Chondrocyte (in vitro differentiated cells): ENCODE measurements around the gene NBPF11. TPM values are rescaled to one million over a fixed set of nuclear protein-coding genes. Genes with fewer than 3 reads are reported as not detected.

Source experiments
- DNase-seq: peaks from one replicate; pipeline ENCODE4 v3.0.0; 2021; ENCODE audit warnings: mixed read lengths, low spot score
- H3K27ac Mint-ChIP-seq: one replicate; pipeline ENCODE4 v1.8.0; 2021; ENCODE audit warnings: mild to moderate bottlenecking, moderate library complexity, mixed read lengths; ENCODE audit not compliant: unreplicated experiment
- H3K27me3 Mint-ChIP-seq: 2 replicates; pipeline ENCODE4 v1.8.0; 2021; ENCODE audit warnings: low read depth, mixed read lengths
- H3K36me3 Mint-ChIP-seq: 2 replicates; pipeline ENCODE4 v1.8.0; 2021; ENCODE audit warnings: low read depth, mixed read lengths
- H3K4me1 Mint-ChIP-seq: 2 replicates; pipeline ENCODE4 v1.8.0; 2021; ENCODE audit warnings: low read depth, mild to moderate bottlenecking, mixed read lengths
- H3K4me3 Mint-ChIP-seq: one replicate; pipeline ENCODE4 v1.8.0; 2021; ENCODE audit warnings: mild to moderate bottlenecking, moderate library complexity, mixed read lengths; ENCODE audit not compliant: unreplicated experiment
- H3K9me3 Mint-ChIP-seq: 2 replicates; pipeline ENCODE4 v1.8.0; 2021; ENCODE audit warnings: low read depth, mixed read lengths
- CTCF ChIP-seq: fragments of 200-600 bp; sonication (generic); IDR thresholded peaks from 2 replicates; pipeline ENCODE4 v1.5.0; 2021; ENCODE audit warnings: antibody characterized with exemption, mild to moderate bottlenecking, moderate library complexity
- total RNA-seq: library from RNA; stranded (reverse); gene quantifications from 3 replicates; pipeline ENCODE4 v1.2.1, GENCODE V29; 2021

The NBPF11 gene
- total RNA-seq, 1 donor from 2014 or later, result 11.3 TPM

- Mint-ChIP-seq H3K36me3 (no peaks in the 10 kb centered on the region), H3K27ac (no peak overlapping the region), H3K9me3 (no peaks in the 10 kb centered on the region), H3K4me3 (no peak overlapping the region), H3K27me3 (peaks cover 6% of the 10 kb centered on the region), H3K4me1 (peaks cover 4% of the 10 kb centered on the region)
- TF ChIP-seq CTCF, result no peak
- no peak for DNase-seq
Measured at GRCh38 chr1:148166558-148167492, 14.7 kb upstream of the NBPF11 start.

GRCh38 chr1:148162363-148162762 lies 10.3 kb upstream of the NBPF11 start:
- TF ChIP-seq CTCF, result no peak
- DNase-seq, result peak; percentile 65
- no peak overlapping the region for H3K4me3 Mint-ChIP-seq
- H3K9me3 Mint-ChIP-seq, result no peaks in the 10 kb centered on the region
- H3K27ac Mint-ChIP-seq, result no peak overlapping the region
- H3K27me3 Mint-ChIP-seq, result peaks cover 10% of the 10 kb centered on the region
- no peaks in the 10 kb centered on the region for H3K36me3 Mint-ChIP-seq
- peaks cover 4% of the 10 kb centered on the region for H3K4me1 Mint-ChIP-seq

- Mint-ChIP-seq H3K4me3 (no peak overlapping the region), H3K4me1 (no peaks in the 10 kb centered on the region), H3K9me3 (no peaks in the 10 kb centered on the region), H3K27ac (no peak overlapping the region), H3K36me3 (no peaks in the 10 kb centered on the region), H3K27me3 (peaks cover 6% of the 10 kb centered on the region)
- TF ChIP-seq CTCF, result no peak
- peak; percentile 88 for DNase-seq
Measured at GRCh38 chr1:148161053-148161901, 9.2 kb upstream of the NBPF11 start.

- H3K27ac Mint-ChIP-seq, result no peak overlapping the region
- no peaks in the 10 kb centered on the region for H3K9me3 Mint-ChIP-seq
- DNase-seq, result peak; percentile 61
- no peaks in the 10 kb centered on the region for H3K36me3 Mint-ChIP-seq
- H3K4me1 Mint-ChIP-seq, result no peaks in the 10 kb centered on the region
- no peak for TF ChIP-seq CTCF
- H3K4me3 Mint-ChIP-seq, result no peak overlapping the region
- H3K27me3 Mint-ChIP-seq, result peaks cover 6% of the 10 kb centered on the region
Measured at GRCh38 chr1:148160343-148161052, 8.4 kb upstream of the NBPF11 start.

GRCh38 chr1:148160048-148160342 lies 7.9 kb upstream of the NBPF11 start:
- DNase-seq, result peak; percentile 87
- no peak overlapping the region for H3K27ac Mint-ChIP-seq
- H3K9me3 Mint-ChIP-seq, result no peaks in the 10 kb centered on the region
- peaks cover 6% of the 10 kb centered on the region for H3K27me3 Mint-ChIP-seq
- no peaks in the 10 kb centered on the region for H3K4me1 Mint-ChIP-seq
- no peak for TF ChIP-seq CTCF
- H3K4me3 Mint-ChIP-seq, result no peak overlapping the region
- H3K36me3 Mint-ChIP-seq, result no peaks in the 10 kb centered on the region
